RWPE1 (cell line): ENCODE data around the gene CD302.
"Not testable (repeated sequence)": the region's sequence is repeated elsewhere in the genome, so short reads cannot be mapped to it uniquely, and the experiment has no call there.

Experiments used
- CTCF ChIA-PET: fragments of 350-600 bp; sonication (Branson Sonifier 250); formaldehyde crosslinking; extraction: SDS; loops from one replicate; lab custom pipeline; 2021; lab: Yijun Ruan, JAX
- POLR2A ChIA-PET: fragments of 400-600 bp; formaldehyde crosslinking; extraction: SDS; loops from one replicate; lab custom pipeline; 2020; ENCODE audit warnings: antibody characterized with exemption; ENCODE audit not compliant: low non-redundant PET; lab: Yijun Ruan, JAX
- DNase-seq: peaks from one replicate; pipeline ENCODE4 v3.0.0; 2012; ENCODE audit warnings: low spot score
- H3K27ac ChIP-seq: fragments of 450-650 bp; 2 replicates; pipeline ENCODE4 v1.5.1; 2017
- CTCF ChIP-seq: fragments of 450-650 bp; conservative IDR thresholded peaks from 2 replicates; pipeline ENCODE4 v1.5.1; 2017; ENCODE audit warnings: low read depth, mild to moderate bottlenecking

The CD302 gene

DNA sequence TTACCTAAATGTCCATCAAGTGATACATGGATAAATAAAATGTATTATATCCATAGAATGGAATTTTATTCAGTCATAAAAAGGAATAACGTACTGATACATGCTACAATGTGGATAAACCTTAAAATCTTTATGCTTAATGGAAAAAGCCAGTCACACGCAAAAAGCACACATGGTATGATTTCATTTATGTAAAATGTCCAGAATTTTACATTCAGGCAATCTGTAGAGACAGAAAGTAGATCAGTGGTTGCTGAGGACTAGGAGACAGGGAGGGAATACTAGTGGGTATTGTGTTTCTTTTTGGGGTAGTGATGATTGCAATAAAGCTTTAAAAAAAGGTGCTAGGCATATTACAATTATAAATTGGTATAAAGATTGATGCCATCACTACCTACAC lies 30.7 kb upstream of the CD302 start:
- ChIA-PET CTCF (no interaction called here), POLR2A (no interaction called here)
- no peak for DNase-seq
- H3K27ac ChIP-seq: no peak overlapping the region
- TF ChIP-seq CTCF: no peak

DNA sequence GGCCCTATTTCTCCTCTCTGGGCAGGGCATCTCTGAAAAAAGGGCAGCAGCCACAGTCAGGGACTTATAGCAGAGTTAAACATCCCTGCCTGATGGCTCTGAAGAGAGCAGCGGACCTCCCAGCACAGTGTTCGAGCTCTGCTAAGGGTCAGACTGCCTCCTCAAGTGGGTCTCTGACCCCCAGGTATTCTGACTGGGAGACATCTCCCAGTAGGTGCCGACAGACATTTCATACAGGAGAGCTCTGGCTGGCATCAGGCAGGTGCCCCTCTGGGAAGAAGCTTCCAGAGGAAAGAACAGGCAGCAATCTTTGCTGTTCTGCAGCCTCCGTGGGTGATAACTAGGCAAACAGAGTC lies 24.4 kb upstream of the CD302 start:
- POLR2A ChIA-PET, CTCF ChIA-PET, DNase-seq, H3K27ac ChIP-seq: not testable (repeated sequence)

DNA sequence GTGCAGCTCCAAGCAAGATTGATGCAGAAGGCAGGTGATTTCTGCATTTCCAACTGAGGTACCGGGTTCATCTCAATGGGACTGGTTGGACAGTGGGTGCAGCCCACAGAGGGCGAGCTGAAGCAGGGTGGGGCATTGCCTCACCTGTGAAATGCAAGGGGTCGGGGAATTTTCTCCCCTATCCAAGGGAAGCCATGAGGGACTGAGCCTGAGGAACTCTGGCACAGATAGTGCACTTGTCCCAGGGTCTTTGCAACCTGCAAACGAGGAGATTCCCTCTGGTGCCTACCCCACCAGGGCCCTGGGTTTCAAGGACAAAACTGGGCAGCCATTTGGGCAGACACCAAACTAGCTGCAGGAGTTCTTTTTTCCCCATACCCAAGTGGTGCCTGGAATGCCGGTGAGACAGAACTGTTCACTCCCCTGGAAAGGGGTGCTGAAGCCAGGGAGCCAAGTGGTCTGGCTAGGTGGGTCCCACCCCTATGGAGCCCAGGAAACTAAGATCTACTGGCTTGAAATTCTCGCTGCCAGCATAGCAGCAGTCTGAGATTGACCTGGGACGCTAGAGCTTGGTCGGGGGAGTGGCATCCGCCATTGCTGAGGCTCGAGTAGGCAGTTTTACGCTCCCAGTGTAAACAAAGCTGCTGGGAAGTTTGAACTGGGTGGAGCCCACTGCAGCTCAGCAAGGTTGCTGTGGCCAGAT lies 23.9 kb upstream of the CD302 start:
- DNase-seq, POLR2A ChIA-PET, H3K27ac ChIP-seq, CTCF ChIA-PET: not testable (repeated sequence)

DNA sequence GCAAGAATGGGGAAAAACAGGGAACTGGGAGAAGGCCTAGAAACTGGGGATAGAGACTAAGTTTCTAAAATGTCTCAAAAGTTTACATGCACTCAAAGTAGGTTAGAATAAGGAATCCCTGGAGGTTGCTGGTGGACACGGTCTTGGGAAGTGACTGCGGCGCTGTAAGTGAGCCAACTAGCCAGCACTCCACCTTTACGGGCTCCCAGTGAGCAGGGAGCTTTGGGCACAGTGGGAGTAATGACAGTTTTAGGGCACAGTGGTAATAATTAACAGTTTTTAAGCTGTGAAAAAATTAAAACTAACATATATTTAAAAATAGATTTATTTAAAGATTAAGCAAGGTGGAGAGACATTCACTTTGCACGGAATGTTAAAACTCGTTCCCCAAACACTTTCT lies 20.9 kb upstream of the CD302 start:
- no peak overlapping the region for H3K27ac ChIP-seq
- POLR2A ChIA-PET: no interaction called here
- TF ChIP-seq CTCF: no peak
- CTCF ChIA-PET: interaction anchor here (0.7 kb wide), 1 partner anchor 1094 kb away, joined by 4 read pairs; no protein-coding TSS in a partner anchor
- no peak for DNase-seq

GRCh38 chr2:159817283-159817682 lies 19.3 kb upstream of the CD302 start:
- ChIA-PET POLR2A (no interaction called here), CTCF (interaction anchor here (1.3 kb wide), 1 partner anchor 10 kb away, joined by 4 read pairs; no protein-coding TSS in a partner anchor)
- TF ChIP-seq CTCF: no peak
- no peak for DNase-seq
- no peak overlapping the region for H3K27ac ChIP-seq

- ChIA-PET CTCF (interaction anchor here (0.6 kb wide), 1 partner anchor 172 kb away, joined by 4 read pairs; no protein-coding TSS in a partner anchor), POLR2A (no interaction called here)
- no peak for DNase-seq
- TF ChIP-seq CTCF: no peak
- no peak overlapping the region for H3K27ac ChIP-seq
Measured at GRCh38 chr2:159811232-159811631, 13.2 kb upstream of the CD302 start.

DNA sequence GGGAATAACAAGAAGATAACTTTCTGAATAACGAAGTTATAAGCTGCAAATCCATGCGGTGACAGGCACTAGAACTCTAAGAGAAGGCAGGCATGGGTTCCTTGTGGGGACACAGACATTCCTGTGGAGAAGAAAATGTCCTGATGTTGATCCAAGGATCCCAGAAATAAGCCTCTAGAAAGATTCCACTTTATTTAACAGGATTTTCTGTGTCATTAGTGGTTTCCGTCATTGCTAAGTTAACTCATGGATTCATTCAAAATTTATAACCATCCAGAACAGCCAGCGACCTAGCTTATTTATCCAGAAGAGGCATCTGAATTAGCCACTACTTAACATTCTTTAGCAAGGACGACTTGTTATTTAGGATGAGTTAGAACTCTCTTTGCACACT lies 10.0 kb upstream of the CD302 start:
- H3K27ac ChIP-seq: no peak overlapping the region
- no peak for DNase-seq
- ChIA-PET POLR2A (no interaction called here), CTCF (interaction anchor here (0.5 to 2.1 kb wide), 4 partner anchors 8 to 1274 kb away, joined by 3 to 8 read pairs (median 4); no protein-coding TSS in a partner anchor)
- no peak for TF ChIP-seq CTCF
